Measurements from ENCODE around the gene ZDHHC17.

Gene ZDHHC17

GRCh38 chr12:76847260-76847659 is 83.3 kb downstream of the ZDHHC17 start:
- DNase-seq, result no peak

- no peak for DNase-seq
Observed at GRCh38 chr12:76848132-76848531, 84.2 kb downstream of the ZDHHC17 start.

GRCh38 chr12:76852106-76852505 is 88.2 kb downstream of the ZDHHC17 start:
- no peak for DNase-seq

- no peak for DNase-seq
Observed at GRCh38 chr12:76855271-76855670, 91.4 kb downstream of the ZDHHC17 start.

- no peak for DNase-seq
Observed at GRCh38 chr12:76856018-76856644, 92.2 kb downstream of the ZDHHC17 start.

GRCh38 chr12:76859611-76860010 is 95.7 kb downstream of the ZDHHC17 start:
- peak; percentile 89 for DNase-seq

- DNase-seq, result peak; percentile 36
Observed at GRCh38 chr12:76860256-76860655, 96.3 kb downstream of the ZDHHC17 start.

- DNase-seq, result no peak
Observed at GRCh38 chr12:76863005-76863670, 99.2 kb downstream of the ZDHHC17 start.

- no peak for DNase-seq
Observed at GRCh38 chr12:76863837-76864236, 99.9 kb downstream of the ZDHHC17 start.

GRCh38 chr12:76864791-76865400 is 101.0 kb downstream of the ZDHHC17 start:
- no peak for DNase-seq

GRCh38 chr12:76866151-76866567 is 102.2 kb downstream of the ZDHHC17 start:
- DNase-seq, result no peak

GRCh38 chr12:76866726-76867125 is 102.8 kb downstream of the ZDHHC17 start:
- peak; percentile 34 for DNase-seq

- DNase-seq, result no peak
Observed at GRCh38 chr12:76871082-76871481, 107.2 kb downstream of the ZDHHC17 start.

GRCh38 chr12:76871742-76872141 is 107.8 kb downstream of the ZDHHC17 start:
- no peak for DNase-seq

GRCh38 chr12:76872415-76872814 is 108.5 kb downstream of the ZDHHC17 start:
- no peak for DNase-seq

GRCh38 chr12:76874027-76874426 is 110.1 kb downstream of the ZDHHC17 start:
- no peak for DNase-seq

- DNase-seq, result no peak
Observed at GRCh38 chr12:76874491-76875190, 110.7 kb downstream of the ZDHHC17 start.

- DNase-seq, result no peak
Observed at GRCh38 chr12:76876696-76877229, 112.8 kb downstream of the ZDHHC17 start.

GRCh38 chr12:76878099-76878898 is 114.4 kb downstream of the ZDHHC17 start:
- DNase-seq, result no peak

- DNase-seq, result peak; percentile 53
Observed at GRCh38 chr12:76878899-76879709, 115.2 kb downstream of the ZDHHC17 start, which contains the start of gene CSRP2. TSS of gene CSRP2 (minus strand) at chr12:76879019. CDS start at chr12:76866260, 12,759 bp downstream.

Measured in GDM1 (cell line).